K562 (cell line): ENCODE measurements around the gene OXNAD1. TPM values are rescaled to one million over a fixed set of nuclear protein-coding genes. Genes with fewer than 3 reads are reported as not detected.

Experiments
- ATAC-seq: fragments of 200-7000 bp; cut with Tn5 transposase; 3 replicates; pipeline ENCODE4 v1.9.1; 2020; ENCODE audit warnings: moderate library complexity
- BruUV-seq: library from RNA; stranded (reverse); fragments of 400-500 nt; replicated peaks from 2 replicates; lab custom pipeline; 2021; lab: Mats Ljungman, UMichigan
- CTCF ChIA-PET: fragments of 300-600 bp; formaldehyde crosslinking; extraction: SDS; loops from one replicate; lab custom pipeline; 2021; ENCODE audit warnings: low intra/inter-chr PET ratio; lab: Yijun Ruan, JAX
- POLR2A ChIA-PET: fragments of 300-600, 350-650 bp; sonication (Branson Sonifier 250); formaldehyde crosslinking; extraction: SDS; loops from one replicate; lab custom pipeline; 2021; ENCODE audit warnings: antibody characterized with exemption, inconsistent platforms; lab: Yijun Ruan, JAX
- DNase-seq, 4 experiments: peaks; one replicate each; pipeline versions ENCODE4 v3.0.0 to v3.0.0-alpha.2; 2011 to 2018; ENCODE audit warnings: low spot score in 3 of 4, mixed read lengths in 3 of 4; ENCODE audit errors: extremely low read depth in 1 of 4
- FAIRE-seq: peaks from 2 replicates; lab custom pipeline; 2011; peaks lifted over from hg19 to GRCh38; lab: Jason Lieb, UNC
- H2AFZ ChIP-seq: 2 replicates; pipeline ENCODE4 v1.6.0; 2011; ENCODE audit warnings: low read depth, low read length, control low read depth, inconsistent platforms
- H3K27ac ChIP-seq: fragments of 200-600 bp; 3 replicates; pipeline ENCODE4 v1.8.0; 2011; ENCODE audit warnings: low read depth, mild to moderate bottlenecking, control low read depth, inconsistent platforms, low read length, moderate library complexity, mixed read lengths; ENCODE audit errors: extremely low read depth
- H3K27me3 ChIP-seq, 2 experiments: fragments of 300-600 bp in 1 of 2; 2 replicates in 1 of 2; 3 replicates in 1 of 2; pipeline versions ENCODE4 v1.6.0 to v1.8.0; 2011; ENCODE audit warnings: inconsistent platforms in 2 of 2, low read length in 2 of 2, mild to moderate bottlenecking in 1 of 2, mixed read lengths in 1 of 2, moderate library complexity in 1 of 2; ENCODE audit not compliant: control insufficient read depth in 2 of 2, insufficient read depth in 2 of 2
- H3K36me3 ChIP-seq: fragments of 300-600 bp; 3 replicates; pipeline ENCODE4 v1.8.0; 2011; ENCODE audit warnings: mild to moderate bottlenecking, low read length, inconsistent platforms; ENCODE audit not compliant: control insufficient read depth, insufficient read depth
- H3K4me1 ChIP-seq, 2 experiments: fragments of 200-600 bp in 1 of 2; replicated peaks in 1 of 2; 2 replicates in 1 of 2; 3 replicates in 1 of 2; pipeline versions ENCODE4 v1.5.1 to v1.8.0; 2011; ENCODE audit warnings: inconsistent platforms in 2 of 2, low read length in 2 of 2, mild to moderate bottlenecking in 1 of 2, mixed read lengths in 1 of 2, moderate library complexity in 1 of 2; ENCODE audit not compliant: control insufficient read depth in 2 of 2, insufficient read depth in 2 of 2
- H3K4me2 ChIP-seq: 2 replicates; pipeline ENCODE4 v1.6.1; 2011; ENCODE audit warnings: low read length, control low read depth, inconsistent platforms, mixed read lengths; ENCODE audit not compliant: insufficient read depth
- H3K4me3 ChIP-seq: fragments of 200-600 bp; sonication (generic), shearing (Covaris generic); 2 replicates; pipeline ENCODE4 v1.5.1; 2016; ENCODE audit warnings: control low read depth, inconsistent platforms
- H3K79me2 ChIP-seq: fragments of 200-600 bp; 3 replicates; pipeline ENCODE4 v1.8.0; 2011; ENCODE audit warnings: low read length, inconsistent platforms; ENCODE audit not compliant: control insufficient read depth, insufficient read depth
- H3K9ac ChIP-seq, 2 experiments: 2 replicates each; pipeline versions ENCODE4 v1.6.0 to v1.6.1; 2011; ENCODE audit warnings: low read depth in 2 of 2, low read length in 2 of 2, control low read depth in 1 of 2, inconsistent platforms in 1 of 2, mild to moderate bottlenecking in 1 of 2, mixed read lengths in 1 of 2; ENCODE audit not compliant: insufficient read depth in 1 of 2
- H3K9me1 ChIP-seq: one replicate; pipeline ENCODE4 v1.6.0; 2011; ENCODE audit warnings: inconsistent platforms, mild to moderate bottlenecking, low read length, moderate library complexity; ENCODE audit not compliant: control insufficient read depth, insufficient read depth
- H3K9me3 ChIP-seq: replicated peaks from 2 replicates; pipeline ENCODE4 v1.5.1; 2011; ENCODE audit warnings: low read depth, low read length, inconsistent platforms; ENCODE audit not compliant: control insufficient read depth, insufficient read depth
- H4K20me1 ChIP-seq: replicated peaks from 2 replicates; pipeline ENCODE4 v1.6.1; 2011; ENCODE audit warnings: low read length, inconsistent platforms, mixed read lengths; ENCODE audit not compliant: control insufficient read depth, insufficient read depth
- CREM ChIP-seq: IDR thresholded peaks from 2 replicates; pipeline ENCODE4 v1.6.1; 2014; ENCODE audit warnings: antibody characterized with exemption, low read depth
- HNRNPUL1 ChIP-seq: fragments of 200-400 bp; formaldehyde crosslinking; IDR thresholded peaks from 2 replicates; pipeline ENCODE4 v1.6.1; 2017; ENCODE audit warnings: low read length
- NFYB ChIP-seq: IDR thresholded peaks from 2 replicates; pipeline ENCODE4 v1.6.1; 2011; ENCODE audit warnings: mild to moderate bottlenecking, moderate library complexity; ENCODE audit not compliant: insufficient read length; ENCODE audit errors: extremely low read depth
- POLR2G ChIP-seq: fragments of 200-400 bp; formaldehyde crosslinking; IDR thresholded peaks from 2 replicates; pipeline ENCODE4 v1.6.1; 2017; ENCODE audit warnings: low read depth, mild to moderate bottlenecking, antibody characterized with exemption, low read length, moderate library complexity
- WGBS: fragments of 100-300 bp; shearing (Covaris generic); methylation state at CpG from one replicate; pipeline ENCODE4 v1.1.6; 2016; ENCODE audit warnings: low coverage, mixed read lengths; ENCODE audit not compliant: insufficient coverage; ENCODE audit errors: missing lambda C conversion rate; 5-methylcytosine and 5-hydroxymethylcytosine counted together
- in situ Hi-C: fragments of 300-500 bp; cut with MboI; formaldehyde crosslinking; loops from 4 replicates; pipeline ENCODE4 v1.15.0; 2018; ENCODE audit warnings: inconsistent platforms, mixed read lengths
- intact Hi-C: fragments of 100-400 bp; cut with micrococcal nuclease; formaldehyde crosslinking; loops from 2 replicates; pipeline ENCODE4 v1.14.2; 2022
- polyA plus RNA-seq, 8 experiments: library from polyadenylated mRNA; depleted of rRNA in 4 of 8; stranded (reverse) in 5 of 8; unstranded in 3 of 8; fragments of >200 nt; fragmentation: Nextera tagmentation in 2 of 8; fragmentation: Illumina TruSeq in 1 of 8; extraction: Ambion mirVana in 2 of 8; extraction: Trizol in 1 of 8; gene quantifications; 2 replicates each; pipeline versions ENCODE4 v1.2.1 to v1.2.3, GENCODE V29; 2011 to 2014; ENCODE audit warnings: inconsistent platforms in 1 of 8, missing spikeins in 1 of 8
- total RNA-seq, 7 experiments: library from RNA; depleted of rRNA in 6 of 7; stranded (reverse); fragments of >200 nt in 6 of 7; fragmentation: Illumina TruSeq in 2 of 7; extraction: Trizol in 2 of 7; gene quantifications; 2 replicates each; pipeline versions ENCODE4 v1.2.1 to v1.2.3, GENCODE V29; 2011 to 2021; ENCODE audit warnings: low replicate concordance in 1 of 7

OXNAD1 gene
- total and polyA plus RNA-seq, 9 of the 15 experiments (the other 6 are each of a cell fraction or from before 2014, with no cell fraction given): 12.8 to 44.4 (median 41.1) TPM

GRCh38 chr3:16317561-16317945 lies 52.5 kb downstream of the OXNAD1 start:
- POLR2A ChIA-PET: interaction anchor here (0.9 kb wide), 1 partner anchor 40 kb away, joined by 3 read pairs; no protein-coding TSS in a partner anchor
- Histone ChIP-seq H3K27ac (no peak overlapping the region), H4K20me1 (no peaks in the 10 kb centered on the region), H2AFZ (no peak overlapping the region), H3K4me3 (no peak overlapping the region), H3K4me1 (peaks cover 0 to 12% of the 10 kb centered on the region in 2 experiments; a peak in 2 of 5 replicates), H3K79me2 (no peaks in the 10 kb centered on the region), H3K9me1 (peaks cover 3% of the 10 kb centered on the region), H3K36me3 (peaks cover 78% of the 10 kb centered on the region), H3K27me3 (no peaks in the 10 kb centered on the region), H3K9me3 (no peaks in the 10 kb centered on the region), H3K9ac (no peak overlapping the region), H3K4me2 (no peak overlapping the region)
- BruUV-seq: no TSS peak
- intact Hi-C loops (no loop called here), in situ Hi-C loops (no loop called here)
- TF ChIP-seq POLR2G: 0 out of 2 replicates have a peak, but pooled peaks have one; percentile 13
- no peak for TF ChIP-seq NFYB
- DNase-seq (no peak), ATAC-seq (no peak), FAIRE-seq (no peak)
- WGBS: 80% methylated on average over 6 of the region's 6 CpGs
- CTCF ChIA-PET: interaction anchor here (3.0 kb wide), 1 partner anchor 27 kb away, joined by 24 read pairs; no protein-coding TSS in a partner anchor

- Histone ChIP-seq H3K27me3 (no peaks in the 10 kb centered on the region), H3K79me2 (no peaks in the 10 kb centered on the region), H3K4me1 (peaks cover 0 to 12% of the 10 kb centered on the region in 2 experiments; a peak in 2 of 5 replicates), H3K9me1 (peaks cover 3% of the 10 kb centered on the region), H3K9ac (no peak overlapping the region), H3K4me2 (no peak overlapping the region), H3K36me3 (peaks cover 79% of the 10 kb centered on the region), H2AFZ (no peak overlapping the region), H3K4me3 (no peak overlapping the region), H3K9me3 (no peaks in the 10 kb centered on the region), H4K20me1 (no peaks in the 10 kb centered on the region), H3K27ac (no peak overlapping the region)
- WGBS: 87% methylated on average over 7 of the region's 7 CpGs
- ATAC-seq (no peak), DNase-seq (no peak), FAIRE-seq (no peak)
- ChIA-PET CTCF (interaction anchor here (3.0 kb wide), 1 partner anchor 28 kb away, joined by 24 read pairs; no protein-coding TSS in a partner anchor), POLR2A (interaction anchor here (0.6 to 0.9 kb wide), 3 partner anchors 14 to 54 kb away, joined by 3 to 4 read pairs (median 3); partner anchors contain the start of gene DPH3)
- intact Hi-C loops (no loop called here), in situ Hi-C loops (no loop called here)
- BruUV-seq: no TSS peak
- TF ChIP-seq HNRNPUL1: no peak
- no peak for TF ChIP-seq CREM
Observed at GRCh38 chr3:16318176-16318575, 53.2 kb downstream of the OXNAD1 start.
